HG03103 (cell line): ENCODE measurements around the gene ADGRV1.

ENCODE experiments used
- ATAC-seq: cut with Tn5 transposase; IDR thresholded peaks from one replicate; pipeline ENCODE4 v1.9.1; 2021; ENCODE audit warnings: low read depth; ENCODE audit not compliant: unreplicated experiment

The ADGRV1 gene

GRCh38 chr5:91212714-91213092, 654.1 kb downstream of the ADGRV1 start:
- no peak for ATAC-seq
